Thyroid gland (tissue), 4 donors: ENCODE results near the gene ERP44. TPM values are rescaled to one million over a fixed set of nuclear protein-coding genes. Genes with fewer than 3 reads are reported as not detected.
A peak's percentile ranks its signal among the peaks of the same experiment; 100 is the strongest.
"Not testable (repeated sequence)": the region's sequence is repeated elsewhere in the genome, so short reads cannot be mapped to it uniquely, and the experiment has no call there.

Experiments used
- DNase-seq, 2 donors: peaks; one replicate each; pipeline ENCODE4 v3.0.0-alpha.2; 2019
- H3K27ac ChIP-seq, 3 donors: fragments of 200-600 bp; sonication (generic); 1 replicate in 2 of 3; 2 replicates in 1 of 3; pipeline ENCODE4 v1.5.1; 2016 to 2019; ENCODE audit warnings: mild to moderate bottlenecking in 1 of 3, moderate library complexity in 1 of 3
- H3K27me3 ChIP-seq: fragments of 200-600 bp; sonication (generic); one replicate; pipeline ENCODE4 v1.5.1; 2019
- H3K36me3 ChIP-seq, 2 donors: fragments of 200-600 bp; sonication (generic); one replicate each; pipeline ENCODE4 v1.5.1; 2016 to 2019
- H3K4me1 ChIP-seq, 2 donors: fragments of 200-600 bp; sonication (generic); one replicate each; pipeline ENCODE4 v1.5.1; 2017 to 2019
- H3K4me3 ChIP-seq, 3 donors: fragments of 200-600 bp; sonication (generic); replicated peaks in 1 of 3; 1 replicate in 2 of 3; 2 replicates in 1 of 3; pipeline ENCODE4 v1.5.1; 2016; ENCODE audit warnings: mild to moderate bottlenecking in 1 of 3
- H3K9me3 ChIP-seq: fragments of 200-600 bp; sonication (generic); one replicate; pipeline ENCODE4 v1.5.1; 2017
- CTCF ChIP-seq, 6 experiments: fragments of 200-600 bp in 3 of 6; fragments of 450-650 bp in 3 of 6; sonication (generic) in 3 of 6; IDR thresholded peaks; one replicate each; pipeline ENCODE4 v1.5.1; 2016 to 2019; ENCODE audit warnings: antibody characterized with exemption in 6 of 6, mild to moderate bottlenecking in 2 of 6, inconsistent platforms in 1 of 6, moderate library complexity in 1 of 6
- POLR2A ChIP-seq, 2 donors: fragments of 450-650 bp; IDR thresholded peaks; one replicate each; pipeline ENCODE4 v1.6.1; 2017; ENCODE audit warnings: antibody characterized with exemption in 2 of 2, mild to moderate bottlenecking in 2 of 2, moderate library complexity in 1 of 2
- WGBS, 2 donors: methylation state at CpG; one replicate each; pipeline ENCODE4 v1.1.5; 2017; 5-methylcytosine and 5-hydroxymethylcytosine counted together
- intact Hi-C: fragments of 100-400 bp; cut with DNase I; formaldehyde crosslinking; loops from one replicate; pipeline ENCODE4 v1.15.1; 2023
- total RNA-seq, 4 donors: library from RNA; depleted of rRNA; stranded (reverse); fragments of >200 nt; gene quantifications; one replicate each; pipeline ENCODE4 v1.2.3, GENCODE V29; 2016

The ERP44 gene
- total RNA-seq, 4 donors from 2014 or later = 23.7 to 36.2 (median 29.0) TPM

- Histone ChIP-seq H3K27me3 (no peaks in the 10 kb centered on the region), H3K27ac (peak overlapping the region in 2 of 3 donors; percentile 74 to 93), H3K4me1 (peaks cover 8 to 15% of the 10 kb centered on the region in 2 donors), H3K9me3 (no peaks in the 10 kb centered on the region), H3K36me3 (peaks cover 0 to 8% of the 10 kb centered on the region in 2 donors), H3K4me3 (peak overlapping the region in 1 of 3 donors; percentile 82)
- intact Hi-C loops = no loop called here
- TF ChIP-seq CTCF (IDR thresholded peaks at IDR 0.05) (no peak), POLR2A (IDR thresholded peaks at IDR 0.05) (no peak)
- WGBS, 2 donors = 87 to 93% methylated on average over 2 of the region's 2 CpGs
- DNase-seq = no peak
Measured at GRCh38 chr9:100100146-100100667, 1.4 kb upstream of the ERP44 start.

DNA sequence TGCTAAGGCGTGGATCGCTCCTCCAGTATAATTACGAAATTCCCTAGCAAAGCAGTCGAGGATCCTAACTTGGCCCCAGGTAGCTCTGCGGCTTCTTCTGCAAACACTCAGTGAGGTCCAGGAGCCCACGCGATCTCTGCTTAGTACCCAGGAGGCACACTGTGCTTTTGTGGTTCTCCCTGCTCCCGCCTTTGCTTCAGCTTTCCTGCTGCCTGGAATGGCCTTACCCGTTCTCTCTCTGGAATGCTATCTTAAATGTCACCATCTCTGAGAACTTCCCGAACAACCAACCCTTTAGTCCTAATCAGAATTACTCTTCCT, 882 bp upstream of the ERP44 start:
- Histone ChIP-seq H3K27ac (peak overlapping the region; percentile 74 to 93 (median 88)), H3K4me1 (peaks cover 8 to 15% of the 10 kb centered on the region in 2 donors), H3K4me3 (peak overlapping the region; percentile 70 to 95 (median 82)), H3K9me3 (no peaks in the 10 kb centered on the region), H3K36me3 (peaks cover 0 to 8% of the 10 kb centered on the region in 2 donors), H3K27me3 (no peaks in the 10 kb centered on the region)
- TF ChIP-seq CTCF (IDR thresholded peaks at IDR 0.05) (no peak), POLR2A (IDR thresholded peaks at IDR 0.05) (no peak)
- 10 to 28% methylated on average over 10 of the region's 10 CpGs for WGBS, 2 donors
- peak; percentile 9 to 27 for DNase-seq
- intact Hi-C loops = loop anchor here (5.0 kb wide), 1 partner anchor 192 kb away; the partner anchor contains the start of gene STX17

- intact Hi-C loops = loop anchor here (5.0 kb wide), 1 partner anchor 191 kb away; the partner anchor contains the start of gene STX17
Measured at GRCh38 chr9:100098046-100098886, 534 bp downstream of the ERP44 start.

DNA sequence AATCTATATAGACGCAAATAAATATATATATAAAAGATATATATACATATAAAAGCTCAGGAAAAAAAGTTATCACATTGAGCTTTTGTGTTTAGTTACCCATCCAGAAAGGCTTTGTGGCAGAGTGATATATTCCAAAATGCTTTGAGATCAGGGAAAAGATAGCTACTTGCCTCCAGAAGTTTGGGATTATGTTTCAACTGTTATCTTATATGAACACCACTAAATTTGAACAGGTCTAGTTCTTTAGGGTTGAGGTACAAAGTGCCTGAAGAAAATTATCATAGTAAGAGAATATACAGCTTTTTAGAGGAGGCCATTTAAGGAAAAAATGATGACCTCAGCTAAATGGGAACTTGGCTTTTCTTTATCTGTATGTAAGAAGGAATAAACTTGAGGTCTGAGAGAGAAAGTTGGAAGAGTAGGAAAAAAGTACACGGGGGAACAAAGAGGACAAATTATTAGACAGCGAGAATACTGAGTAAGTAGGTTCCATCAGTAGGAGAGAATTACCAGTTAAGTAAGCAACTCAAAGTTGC, 2.4 kb downstream of the ERP44 start:
- H3K27me3 ChIP-seq = no peaks in the 10 kb centered on the region
- no peaks in the 10 kb centered on the region for H3K9me3 ChIP-seq
- TF ChIP-seq POLR2A (IDR thresholded peaks at IDR 0.05) (no peak), CTCF (IDR thresholded peaks at IDR 0.05) (no peak)
- 78 to 79% methylated on average over 3 of the region's 3 CpGs for WGBS, 2 donors
- no peak overlapping the region for H3K4me3 ChIP-seq
- H3K36me3 ChIP-seq = no peaks in the 10 kb centered on the region
- DNase-seq = no peak
- H3K4me1 ChIP-seq = peaks cover 8 to 15% of the 10 kb centered on the region in 2 donors
- intact Hi-C loops = loop anchor here (5.0 kb wide), 1 partner anchor 189 kb away; the partner anchor contains the start of gene STX17
- no peak overlapping the region for H3K27ac ChIP-seq

More at GRCh38 chr9:100098046-100098886, 534 bp downstream of the ERP44 start:
- Histone ChIP-seq H3K4me3 (peak overlapping the region; percentile 30 to 100 (median 82)), H3K36me3 (no peaks in the 10 kb centered on the region), H3K27me3 (no peaks in the 10 kb centered on the region), H3K9me3 (no peaks in the 10 kb centered on the region), H3K4me1 (peaks cover 8 to 15% of the 10 kb centered on the region in 2 donors), H3K27ac (peak overlapping the region; percentile 58 to 93 (median 70))
- 1% methylated on average over 37 of the region's 37 CpGs for WGBS, 2 donors
- TF ChIP-seq CTCF (IDR thresholded peaks at IDR 0.05) = no peak
- peak in 1 of 2 donors; percentile 10 for TF ChIP-seq POLR2A (IDR thresholded peaks at IDR 0.05)
- DNase-seq = peak; percentile 77 to 84

DNA sequence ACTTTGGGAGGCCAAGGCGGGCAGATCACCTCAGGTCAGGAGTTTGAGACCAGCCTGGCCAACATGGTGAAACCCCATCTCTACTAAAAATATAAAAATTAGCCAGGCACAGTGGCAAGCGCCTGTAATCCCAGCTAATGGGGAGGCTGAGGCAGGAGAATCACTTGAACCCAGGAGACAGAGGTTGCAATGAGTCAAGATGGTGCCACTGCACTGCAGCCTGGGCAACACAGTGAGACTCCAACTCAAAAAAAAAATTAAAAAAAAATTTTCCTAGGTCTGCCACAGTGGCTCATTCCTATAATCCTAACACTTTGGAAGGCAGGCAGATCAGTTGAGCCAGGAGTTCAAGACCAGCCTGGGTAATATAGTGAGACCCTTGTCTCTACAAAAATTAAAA, 4.4 kb downstream of the ERP44 start:
- DNase-seq, intact Hi-C loops, H3K4me1 ChIP-seq, H3K9me3 ChIP-seq, H3K27me3 ChIP-seq, H3K27ac ChIP-seq, H3K36me3 ChIP-seq, H3K4me3 ChIP-seq: not testable (repeated sequence)
- 93 to 96% methylated on average over 2 of the region's 2 CpGs for WGBS, 2 donors
